ENCODE measurements around the gene SEMA3C. TPM values are rescaled to one million over a fixed set of nuclear protein-coding genes. Genes with fewer than 3 reads are reported as not detected.

The SEMA3C gene
- total RNA-seq, 2 donors from 2014 or later, result 3.0 to 3.4 TPM

DNA sequence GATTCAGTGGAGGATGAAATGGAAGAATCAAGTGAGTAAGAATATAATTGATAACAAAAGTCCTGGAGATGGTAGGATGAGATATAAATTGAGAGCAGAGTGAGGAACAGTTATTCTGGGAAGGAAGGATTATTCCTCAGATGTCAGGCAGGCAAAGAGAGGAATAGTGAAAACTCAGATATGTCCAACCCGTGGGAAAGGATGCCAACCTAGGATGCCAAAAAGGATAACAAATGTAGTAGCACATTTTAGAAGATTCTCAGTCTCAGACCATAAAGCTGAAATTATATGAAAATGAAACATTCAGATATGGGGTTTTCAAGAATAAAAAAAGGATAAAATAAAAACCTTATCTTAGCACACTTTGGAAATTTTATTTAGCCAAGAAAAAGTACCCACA is 131.1 kb downstream of the SEMA3C start:
- no peaks in the 10 kb centered on the region for H3K4me1 ChIP-seq
- no peak overlapping the region for H3K4me3 ChIP-seq
- H3K9me3 ChIP-seq, result no peaks in the 10 kb centered on the region
- no peaks in the 10 kb centered on the region for H3K27me3 ChIP-seq
- no peak for DNase-seq
- H3K27ac ChIP-seq, result no peak overlapping the region
- 88 to 91% methylated on average over 1 of the region's 1 CpG for WGBS, 2 donors
- ATAC-seq, result no peak
- TF ChIP-seq POLR2A (IDR thresholded peaks at IDR 0.05), result no peak
- TF ChIP-seq, protein P1, sequence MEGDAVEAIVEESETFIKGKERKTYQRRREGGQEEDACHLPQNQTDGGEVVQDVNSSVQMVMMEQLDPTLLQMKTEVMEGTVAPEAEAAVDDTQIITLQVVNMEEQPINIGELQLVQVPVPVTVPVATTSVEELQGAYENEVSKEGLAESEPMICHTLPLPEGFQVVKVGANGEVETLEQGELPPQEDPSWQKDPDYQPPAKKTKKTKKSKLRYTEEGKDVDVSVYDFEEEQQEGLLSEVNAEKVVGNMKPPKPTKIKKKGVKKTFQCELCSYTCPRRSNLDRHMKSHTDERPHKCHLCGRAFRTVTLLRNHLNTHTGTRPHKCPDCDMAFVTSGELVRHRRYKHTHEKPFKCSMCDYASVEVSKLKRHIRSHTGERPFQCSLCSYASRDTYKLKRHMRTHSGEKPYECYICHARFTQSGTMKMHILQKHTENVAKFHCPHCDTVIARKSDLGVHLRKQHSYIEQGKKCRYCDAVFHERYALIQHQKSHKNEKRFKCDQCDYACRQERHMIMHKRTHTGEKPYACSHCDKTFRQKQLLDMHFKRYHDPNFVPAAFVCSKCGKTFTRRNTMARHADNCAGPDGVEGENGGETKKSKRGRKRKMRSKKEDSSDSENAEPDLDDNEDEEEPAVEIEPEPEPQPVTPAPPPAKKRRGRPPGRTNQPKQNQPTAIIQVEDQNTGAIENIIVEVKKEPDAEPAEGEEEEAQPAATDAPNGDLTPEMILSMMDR (IDR thresholded peaks at IDR 0.05), result no peak
- intact Hi-C loops (cut with DNase I), result no loop called here
- no peaks in the 10 kb centered on the region for H3K36me3 ChIP-seq (replicated peaks in 1 of 2; ENCODE audit: insufficient read depth in 1 of 2, low read depth in 2 of 2)

DNA sequence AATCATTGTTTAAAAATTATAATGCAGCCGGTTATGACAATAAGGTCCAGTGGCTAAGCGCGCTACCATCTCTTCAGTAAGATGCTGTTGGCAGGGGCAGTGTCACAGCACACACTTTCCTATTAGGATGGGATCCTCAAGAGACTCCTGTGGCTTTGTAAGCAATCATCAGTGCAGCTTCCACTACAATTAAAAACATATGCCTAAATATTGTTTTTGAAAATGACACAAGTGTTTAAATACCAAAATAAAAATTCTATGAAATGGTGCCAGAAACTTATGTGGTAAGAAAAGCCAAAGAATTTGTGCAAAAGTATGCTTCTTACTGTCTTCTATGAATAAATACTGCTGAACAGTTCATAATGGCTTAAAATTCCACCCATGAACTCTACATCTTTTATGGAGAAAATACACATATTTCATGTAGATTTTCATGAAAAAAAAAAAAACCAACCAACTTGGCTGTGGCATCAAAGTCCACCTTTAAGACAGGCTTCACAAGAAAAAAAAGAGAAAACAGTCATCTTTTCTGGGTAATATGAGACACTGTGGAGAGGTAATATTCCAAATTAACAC is 132.8 kb downstream of the SEMA3C start:
- DNase-seq (no peak), ATAC-seq (no peak)
- Histone ChIP-seq H3K9me3 (no peaks in the 10 kb centered on the region), H3K4me3 (no peak overlapping the region), H3K27ac (no peak overlapping the region), H3K36me3 (replicated peaks in 1 of 2; ENCODE audit: insufficient read depth in 1 of 2, low read depth in 2 of 2) (no peaks in the 10 kb centered on the region), H3K27me3 (no peaks in the 10 kb centered on the region), H3K4me1 (no peaks in the 10 kb centered on the region)
- TF ChIP-seq, protein P1 (IDR thresholded peaks at IDR 0.05), result no peak
- TF ChIP-seq POLR2A (IDR thresholded peaks at IDR 0.05), result no peak
- 95 to 96% methylated on average over 3 of the region's 3 CpGs for WGBS, 2 donors
- intact Hi-C loops (cut with DNase I), result no loop called here

- intact Hi-C loops (cut with DNase I), result no loop called here
- DNase-seq (no peak), ATAC-seq (no peak)
- H3K27me3 ChIP-seq, result no peaks in the 10 kb centered on the region
- no peaks in the 10 kb centered on the region for H3K4me1 ChIP-seq
- no peak overlapping the region for H3K27ac ChIP-seq
- no peaks in the 10 kb centered on the region for H3K9me3 ChIP-seq
- TF ChIP-seq, protein P1 (IDR thresholded peaks at IDR 0.05), result no peak
- no peak for TF ChIP-seq POLR2A (IDR thresholded peaks at IDR 0.05)
- H3K4me3 ChIP-seq, result no peak overlapping the region
- no peaks in the 10 kb centered on the region for H3K36me3 ChIP-seq (replicated peaks in 1 of 2; ENCODE audit: insufficient read depth in 1 of 2, low read depth in 2 of 2)
Measured at GRCh38 chr7:80785276-80785675, 133.6 kb downstream of the SEMA3C start.

- no peak for ATAC-seq
- no peaks in the 10 kb centered on the region for H3K27me3 ChIP-seq
- H3K36me3 ChIP-seq (replicated peaks in 1 of 2; ENCODE audit: insufficient read depth in 1 of 2, low read depth in 2 of 2), result no peaks in the 10 kb centered on the region
- WGBS, 2 donors, result 70 to 78% methylated on average over 2 of the region's 2 CpGs
- intact Hi-C loops (cut with DNase I), result no loop called here
- H3K4me3 ChIP-seq, result no peak overlapping the region
- TF ChIP-seq, protein P1 (IDR thresholded peaks at IDR 0.05), result no peak
- TF ChIP-seq POLR2A (IDR thresholded peaks at IDR 0.05), result no peak
- no peaks in the 10 kb centered on the region for H3K4me1 ChIP-seq
- DNase-seq, result no peak
- H3K9me3 ChIP-seq, result no peaks in the 10 kb centered on the region
- no peak overlapping the region for H3K27ac ChIP-seq
Measured at GRCh38 chr7:80783678-80784327, 135.0 kb downstream of the SEMA3C start.

DNA sequence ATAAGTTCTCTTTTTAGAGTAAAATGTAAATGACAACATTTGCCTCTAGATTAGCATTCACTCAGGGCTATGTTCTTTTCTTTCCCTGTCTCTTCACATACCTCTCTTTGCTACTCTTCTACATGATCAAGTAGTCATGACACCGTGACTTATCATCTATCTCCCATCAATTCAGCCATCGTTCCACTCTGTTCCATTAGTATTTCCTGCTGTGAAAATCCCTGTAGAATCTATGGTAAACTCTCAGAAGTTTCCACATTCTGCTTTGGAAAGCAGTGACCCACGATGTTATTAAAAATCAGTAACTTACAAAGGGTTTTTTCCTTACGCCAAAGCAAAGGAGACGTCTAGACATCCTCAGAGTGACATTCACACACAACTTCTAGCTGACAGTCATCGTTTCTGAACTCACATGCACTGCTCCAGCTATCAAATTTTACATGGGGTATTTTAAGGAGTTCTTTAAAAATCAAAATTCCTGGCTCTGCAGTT is 135.6 kb downstream of the SEMA3C start:
- Histone ChIP-seq H3K4me1 (no peaks in the 10 kb centered on the region), H3K27me3 (no peaks in the 10 kb centered on the region), H3K4me3 (no peak overlapping the region), H3K9me3 (no peaks in the 10 kb centered on the region), H3K27ac (no peak overlapping the region), H3K36me3 (replicated peaks in 1 of 2; ENCODE audit: insufficient read depth in 1 of 2, low read depth in 2 of 2) (no peaks in the 10 kb centered on the region)
- intact Hi-C loops (cut with DNase I), result no loop called here
- DNase-seq (no peak), ATAC-seq (no peak)
- 72 to 81% methylated on average over 6 of the region's 6 CpGs for WGBS, 2 donors
- no peak for TF ChIP-seq POLR2A (IDR thresholded peaks at IDR 0.05)
- TF ChIP-seq, protein P1 (IDR thresholded peaks at IDR 0.05), result no peak
